Fibroblast of peridontal ligament (primary cell): ENCODE results near the gene NETO1.

ENCODE experiments used
- DNase-seq: peaks from one replicate; pipeline ENCODE4 v3.0.0-alpha.2; 2010; ENCODE audit errors: extremely low read depth

NETO1 gene

DNA sequence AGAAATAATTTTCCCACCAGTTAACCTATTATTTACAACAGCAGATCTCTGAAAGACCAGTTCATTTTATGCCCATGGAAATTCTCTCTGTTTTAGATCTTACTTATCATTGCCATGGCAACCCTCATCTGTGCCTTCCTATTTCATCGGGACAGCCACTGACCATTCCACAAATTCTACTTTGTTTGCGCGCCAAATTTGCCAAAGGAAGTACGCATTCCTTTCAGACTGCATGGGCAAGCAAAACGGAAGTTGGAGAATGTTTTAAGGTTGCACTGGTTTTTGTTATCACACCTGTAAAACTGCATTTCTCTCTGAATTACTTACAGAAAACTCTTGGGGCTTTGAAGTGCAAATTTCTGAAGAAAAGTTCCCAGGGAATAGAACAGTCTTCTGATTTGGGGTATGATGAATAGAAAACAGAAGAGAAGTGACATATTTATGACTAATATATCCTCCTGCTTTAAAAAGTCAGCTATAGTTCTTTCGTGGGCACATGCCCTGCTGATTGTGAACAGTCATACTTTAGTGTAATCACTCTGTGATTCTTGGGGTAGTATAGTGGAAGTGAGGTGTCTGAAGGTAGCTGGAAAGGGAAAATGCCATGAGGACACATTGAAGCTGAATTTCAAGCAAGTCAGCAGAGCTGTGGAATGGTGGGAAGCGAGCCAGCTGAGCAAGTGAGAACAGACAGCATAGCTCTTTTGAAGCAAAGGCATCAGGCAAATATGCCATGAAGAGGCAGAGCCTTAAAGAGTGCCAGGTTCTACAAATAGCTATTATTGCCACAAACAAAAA lies 20.9 kb downstream of the NETO1 start:
- no peak for DNase-seq

DNA sequence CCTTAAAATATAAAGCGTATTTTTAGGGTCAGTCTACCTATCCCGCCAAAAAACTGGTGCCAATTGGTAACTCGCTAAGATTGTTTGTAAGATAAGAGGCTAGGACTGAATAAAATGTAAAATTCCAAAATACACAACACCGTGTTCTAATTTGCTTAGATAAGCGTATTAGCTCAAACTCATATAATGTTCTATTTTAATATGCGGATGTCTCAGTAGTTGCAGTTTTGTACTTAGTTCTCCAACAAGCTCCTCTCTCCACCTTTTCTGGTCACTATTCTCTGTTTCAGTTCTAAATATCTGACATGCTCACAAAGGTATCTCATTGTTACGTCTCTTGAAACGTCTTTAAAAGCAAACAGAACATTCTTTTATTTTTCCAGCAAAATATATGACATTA lies 24.0 kb downstream of the NETO1 start:
- no peak for DNase-seq

DNA sequence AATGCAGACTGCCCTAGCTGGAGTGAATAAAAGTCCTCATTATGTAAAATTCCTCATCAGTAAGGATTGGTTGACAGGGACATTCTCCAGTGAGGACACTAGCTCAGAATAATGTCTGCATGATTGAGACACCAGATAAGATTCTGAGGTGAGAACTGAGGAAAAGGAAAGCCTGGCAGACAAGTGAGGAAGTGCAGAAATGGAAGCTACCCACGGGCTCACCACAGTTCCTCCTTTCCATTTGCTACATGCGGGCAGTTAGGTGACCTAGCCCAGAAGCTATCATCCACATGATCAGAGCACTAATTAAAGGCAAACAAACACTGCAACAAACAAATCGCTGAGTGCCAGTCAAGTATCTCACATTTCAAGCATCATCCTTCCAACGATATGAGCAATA lies 27.7 kb downstream of the NETO1 start:
- no peak for DNase-seq

DNA sequence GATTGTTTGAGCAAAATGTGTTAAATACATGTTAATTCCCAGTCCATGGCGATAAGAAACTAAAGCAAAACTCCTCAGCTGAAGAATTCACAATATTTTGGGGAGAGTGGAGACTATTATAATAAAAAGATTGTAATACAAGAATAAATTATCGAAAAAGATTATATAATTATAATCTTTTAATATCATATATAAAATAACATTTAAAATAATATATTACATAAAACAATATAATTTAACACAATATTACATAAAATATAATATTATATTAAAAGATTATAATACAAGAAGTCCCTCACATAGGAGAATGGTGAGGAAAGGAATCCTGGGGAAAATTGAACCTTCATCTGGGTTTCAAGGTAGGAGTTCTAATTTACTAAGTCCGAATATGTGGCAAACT lies 33.1 kb downstream of the NETO1 start:
- no peak for DNase-seq

DNA sequence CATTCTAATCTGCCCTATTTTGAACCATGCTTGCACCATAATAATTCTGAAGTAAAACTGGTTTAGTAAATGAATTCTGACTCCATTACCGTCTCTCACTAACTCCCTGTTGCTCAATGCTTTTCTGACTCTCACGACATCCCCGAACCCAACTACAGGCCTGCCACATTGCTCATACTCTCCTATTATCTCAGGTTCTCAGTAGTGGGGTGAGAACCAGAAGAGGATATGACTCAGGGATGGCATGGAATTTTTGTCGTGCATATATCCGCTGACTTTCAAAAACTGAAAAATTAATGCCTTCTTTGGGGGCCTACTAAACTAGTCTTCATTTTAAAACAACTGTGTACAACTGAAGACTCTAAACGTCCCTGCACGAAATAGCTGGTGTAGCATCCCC lies 34.3 kb downstream of the NETO1 start:
- DNase-seq = no peak

DNA sequence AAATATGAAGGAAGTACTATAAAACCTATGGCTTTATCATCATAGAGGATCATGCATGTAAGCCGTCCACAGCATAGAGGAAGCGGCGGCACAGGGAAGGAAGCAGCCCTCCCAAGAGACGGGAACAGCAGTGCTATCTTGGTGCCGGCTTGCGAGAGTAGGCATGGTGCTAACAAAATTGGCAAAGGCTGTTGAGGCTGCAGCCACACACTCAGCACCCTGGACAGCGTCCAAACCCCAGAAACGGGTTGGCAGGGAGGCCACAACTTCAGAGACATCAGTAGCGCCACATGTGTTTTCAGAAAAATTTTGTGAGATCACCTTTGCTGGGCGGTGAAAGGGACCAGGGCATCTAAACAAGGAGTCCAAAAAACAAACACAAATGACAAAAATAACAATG lies 37.7 kb downstream of the NETO1 start:
- no peak for DNase-seq

DNA sequence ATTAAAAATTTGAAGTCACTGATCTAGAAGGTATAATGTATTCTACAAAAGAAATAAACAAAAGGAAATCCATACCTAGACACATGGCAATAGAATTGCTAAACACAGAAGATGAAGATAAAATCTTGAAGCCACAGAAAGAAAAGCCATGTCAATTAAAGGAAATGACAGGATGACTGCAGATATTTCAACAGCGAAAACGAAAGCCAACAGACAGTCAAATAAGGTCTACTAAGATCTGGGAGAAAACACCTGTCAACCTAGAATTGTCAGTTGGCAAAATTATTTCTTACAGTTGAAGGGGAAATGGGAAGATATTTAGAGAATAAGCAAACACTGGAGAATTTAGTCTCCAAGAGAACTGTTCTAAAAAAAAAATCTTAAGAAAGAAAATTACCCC lies 39.2 kb downstream of the NETO1 start:
- no peak for DNase-seq

DNA sequence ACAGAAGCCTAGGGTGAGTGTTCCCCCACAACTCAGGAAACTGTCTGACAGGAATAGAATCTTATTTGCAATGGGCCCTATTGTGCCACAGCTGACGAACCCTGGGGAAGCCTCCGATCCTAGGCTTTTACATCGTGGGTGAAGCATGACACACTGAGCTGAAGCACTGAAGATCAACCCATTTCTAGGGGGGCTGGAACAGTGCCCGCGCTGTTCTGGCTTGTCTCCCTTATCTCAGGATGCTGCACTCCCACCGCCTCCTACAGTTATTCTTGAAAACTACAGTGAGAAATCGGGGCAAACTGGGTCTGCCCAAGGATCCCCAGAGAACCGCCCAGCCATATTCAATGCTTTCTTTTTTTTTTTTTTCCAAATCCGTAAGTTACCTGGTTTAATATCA lies 41.1 kb downstream of the NETO1 start:
- no peak for DNase-seq

DNA sequence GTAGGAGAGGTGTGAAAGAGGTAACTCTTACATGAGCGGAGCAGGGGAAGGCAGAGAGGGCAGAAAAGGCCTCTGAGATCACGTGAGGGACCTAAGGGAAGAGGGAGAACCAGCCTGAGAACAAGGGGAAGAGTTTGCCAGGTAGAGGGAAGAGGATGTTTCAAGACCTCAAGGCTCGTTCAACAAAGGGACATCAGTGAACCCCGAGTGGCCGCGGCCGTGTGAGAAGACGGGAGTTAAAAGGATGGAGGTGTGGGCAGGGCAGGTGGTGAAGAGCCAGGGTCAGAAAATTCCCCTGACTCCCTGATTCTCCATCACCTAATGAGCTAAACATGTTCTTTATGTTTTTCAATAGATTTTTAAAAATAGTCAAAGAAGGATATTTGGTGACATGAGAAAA lies 44.4 kb downstream of the NETO1 start:
- DNase-seq = no peak

DNA sequence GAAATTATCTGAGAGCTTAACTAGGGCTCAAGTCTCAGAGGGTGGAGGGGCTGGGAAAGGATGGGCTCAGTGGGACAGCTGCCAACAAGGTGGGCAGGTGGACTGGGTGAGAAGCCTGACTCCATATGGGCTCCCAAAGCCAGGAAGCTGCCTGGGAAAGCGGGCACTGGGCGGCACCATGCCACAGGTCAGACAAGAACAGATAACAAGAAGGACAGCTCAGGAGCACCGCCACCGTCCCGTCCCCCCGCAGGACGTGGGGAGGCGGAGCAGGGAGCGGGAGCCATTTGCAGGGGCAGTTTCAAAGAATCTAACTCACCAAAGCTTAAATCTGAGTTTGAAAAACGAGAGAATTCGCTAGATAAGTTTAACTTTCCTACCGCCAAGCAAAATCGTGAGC lies 45.6 kb downstream of the NETO1 start:
- no peak for DNase-seq

DNA sequence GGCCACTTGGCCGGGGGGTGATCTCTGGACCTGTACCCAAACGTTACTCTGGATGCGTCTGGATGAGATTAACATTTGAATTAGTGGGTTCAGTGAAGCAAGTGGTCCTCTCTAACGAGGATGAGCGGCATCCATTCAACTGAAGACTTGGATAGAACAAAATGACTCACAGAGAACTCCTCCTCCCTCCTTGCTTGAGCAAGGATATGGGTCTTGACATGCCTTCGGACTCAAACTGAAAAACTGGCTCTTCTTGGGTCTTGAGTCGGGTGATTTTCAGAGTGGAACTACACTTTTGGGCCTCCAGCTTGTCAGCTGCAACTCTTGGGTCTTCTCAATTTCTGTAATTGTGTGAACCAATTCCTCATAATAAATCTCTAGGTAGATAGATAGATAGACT lies 47.2 kb downstream of the NETO1 start:
- DNase-seq = no peak

DNA sequence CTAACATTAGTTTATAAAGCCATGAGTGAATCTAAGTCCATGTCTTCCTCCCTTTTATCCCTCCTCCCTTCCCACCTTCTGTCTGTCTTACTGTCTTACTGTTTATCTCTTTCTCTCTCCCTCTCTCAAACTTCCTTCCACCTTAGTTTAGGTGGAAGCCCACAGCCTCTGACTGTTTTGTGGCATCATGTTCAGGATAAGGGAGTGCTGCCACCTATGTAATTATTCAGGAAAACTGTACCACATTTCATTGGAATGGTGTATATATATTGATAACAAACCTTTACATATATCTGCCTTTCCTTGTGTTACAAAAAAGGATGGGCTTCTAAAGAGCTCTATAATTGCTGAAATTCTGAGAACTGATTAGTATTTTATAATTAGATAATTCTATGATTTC lies 48.7 kb downstream of the NETO1 start:
- DNase-seq = no peak

DNA sequence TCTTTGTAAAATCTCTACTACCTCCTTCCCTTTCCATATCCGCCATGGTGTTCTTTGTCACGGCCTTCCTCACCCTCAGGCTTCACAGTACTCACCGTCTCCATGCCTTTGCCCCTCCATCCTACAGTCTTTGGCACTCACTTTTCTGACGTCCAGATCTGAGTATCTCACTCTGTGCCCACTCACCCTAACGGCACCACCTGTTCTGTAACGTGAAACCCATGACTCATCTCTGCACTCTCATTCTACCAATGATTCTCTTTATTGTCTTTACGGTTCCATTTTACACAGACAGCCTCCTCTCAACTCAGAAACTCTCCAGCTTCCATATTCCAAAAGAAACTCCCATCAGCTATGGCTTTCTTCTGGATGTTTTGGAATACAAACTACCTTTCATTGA lies 56.7 kb downstream of the NETO1 start:
- no peak for DNase-seq

DNA sequence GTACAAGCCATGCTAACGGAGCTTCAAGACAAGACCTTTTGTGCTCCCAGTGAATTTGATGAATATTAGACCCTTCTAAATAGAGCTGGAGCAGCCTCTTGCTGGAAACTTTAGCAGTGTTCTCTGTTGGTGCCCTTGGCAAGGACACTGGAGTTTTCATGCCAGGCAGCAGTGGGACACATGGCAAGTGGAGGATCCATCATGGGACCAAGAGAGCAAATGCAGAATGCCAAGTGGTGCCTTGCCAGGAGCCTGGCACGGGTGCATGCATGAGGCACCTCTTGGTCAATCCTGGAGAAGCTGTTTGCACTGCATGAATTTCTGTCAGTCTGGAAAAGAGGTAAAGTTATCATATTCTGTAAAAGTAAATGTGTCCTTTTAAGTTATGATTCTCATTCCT lies 59.1 kb downstream of the NETO1 start:
- no peak for DNase-seq

DNA sequence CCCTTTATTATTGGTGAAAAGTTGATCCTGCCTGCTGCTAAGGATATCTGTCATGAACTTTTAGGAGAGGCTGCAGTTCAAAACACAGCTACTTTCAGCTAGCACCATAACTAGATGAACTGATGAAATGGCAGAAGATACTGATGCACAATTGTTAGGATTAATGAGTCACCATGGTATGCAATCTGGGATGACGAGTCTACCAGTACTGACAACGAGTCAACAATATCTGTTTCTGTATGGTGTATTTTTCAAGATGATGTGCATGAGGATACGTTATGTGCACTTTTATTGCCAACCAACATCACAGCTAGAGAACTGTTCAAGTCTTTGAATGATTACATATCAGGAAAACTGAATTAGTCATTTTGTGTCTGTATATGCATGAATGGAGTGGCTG lies 68.7 kb downstream of the NETO1 start:
- no peak for DNase-seq

DNA sequence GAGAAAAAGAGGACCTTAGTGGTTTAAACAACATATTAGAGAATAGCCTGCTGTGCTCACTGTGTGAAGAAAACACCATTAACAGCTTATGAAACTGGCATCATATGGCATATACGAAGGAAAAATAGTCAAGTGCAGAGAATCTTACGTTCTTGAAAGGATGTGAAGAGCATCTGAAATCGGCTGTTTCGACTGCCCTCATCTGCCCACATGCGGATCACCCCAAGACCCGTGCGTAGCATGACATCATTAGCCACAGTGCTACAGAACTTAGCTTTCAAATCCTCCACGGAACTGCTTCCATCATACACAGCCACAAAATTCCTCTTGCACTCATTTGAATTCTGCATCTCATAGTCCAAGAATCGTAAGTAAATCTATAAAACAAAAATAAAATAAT lies 84.3 kb downstream of the NETO1 start:
- no peak for DNase-seq

DNA sequence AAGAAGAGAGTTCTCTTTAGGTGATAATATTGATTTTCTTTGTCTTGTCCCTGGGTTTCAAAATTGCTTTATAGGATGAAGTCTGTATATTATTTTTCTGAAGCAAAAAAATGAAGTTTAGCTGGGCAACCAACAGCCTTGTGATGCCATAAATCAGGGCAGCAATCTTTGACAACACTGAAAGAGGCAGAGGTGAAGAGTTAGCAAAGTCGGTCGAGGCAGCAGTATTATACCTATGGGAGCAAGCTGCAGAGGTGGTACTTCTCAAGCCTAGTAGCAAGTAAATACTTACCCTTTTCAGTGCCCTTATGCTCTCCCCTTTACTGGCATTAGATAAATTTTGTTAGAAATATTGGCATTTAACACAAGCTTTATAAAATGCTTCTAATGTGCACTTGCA lies 92.9 kb downstream of the NETO1 start:
- DNase-seq = no peak

DNA sequence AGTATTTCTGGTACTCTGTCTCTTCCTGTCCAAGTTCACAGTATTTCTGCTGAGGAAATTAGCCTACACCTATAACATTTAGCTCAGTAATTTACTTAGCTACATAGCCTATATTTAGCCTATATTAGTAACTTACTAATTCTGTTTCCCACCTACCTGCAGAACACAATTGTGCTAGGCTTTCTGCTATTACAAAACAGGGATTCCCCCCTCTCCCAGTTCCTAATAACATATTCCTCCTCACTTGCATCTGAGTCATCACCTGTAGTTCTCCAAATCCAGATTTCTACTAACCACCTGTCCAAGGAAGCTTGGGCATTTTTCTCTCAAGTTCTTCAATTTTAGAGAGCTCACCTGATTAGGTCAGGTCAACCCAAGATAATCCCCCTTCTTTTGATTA lies 94.9 kb downstream of the NETO1 start:
- no peak for DNase-seq

DNA sequence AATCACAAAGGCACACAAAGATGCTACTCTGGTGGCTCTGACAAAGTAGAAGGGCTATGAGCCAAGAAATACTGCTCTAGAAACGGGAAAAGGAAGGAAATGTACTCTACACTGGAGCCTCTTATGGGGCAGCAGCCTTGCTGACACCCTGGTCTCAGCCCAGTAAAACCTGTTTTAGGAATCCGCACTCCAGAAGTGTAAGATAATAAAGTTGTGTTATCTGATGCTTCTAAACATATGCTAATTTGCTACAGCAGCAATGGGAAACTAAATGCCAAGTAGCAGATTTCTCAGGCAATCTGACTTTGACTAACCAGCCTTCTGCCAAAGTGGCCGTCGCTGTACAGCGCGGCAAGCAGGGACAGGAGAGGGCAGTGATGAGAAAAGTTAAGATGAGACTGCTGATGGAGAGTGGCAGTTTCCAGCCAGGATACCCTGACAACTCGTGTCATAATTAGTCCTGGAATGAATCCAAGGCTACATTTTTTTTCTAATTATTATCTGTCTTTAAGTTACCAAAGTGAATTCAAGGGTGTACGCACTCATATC lies 99.0 kb downstream of the NETO1 start:
- DNase-seq = no peak

DNA sequence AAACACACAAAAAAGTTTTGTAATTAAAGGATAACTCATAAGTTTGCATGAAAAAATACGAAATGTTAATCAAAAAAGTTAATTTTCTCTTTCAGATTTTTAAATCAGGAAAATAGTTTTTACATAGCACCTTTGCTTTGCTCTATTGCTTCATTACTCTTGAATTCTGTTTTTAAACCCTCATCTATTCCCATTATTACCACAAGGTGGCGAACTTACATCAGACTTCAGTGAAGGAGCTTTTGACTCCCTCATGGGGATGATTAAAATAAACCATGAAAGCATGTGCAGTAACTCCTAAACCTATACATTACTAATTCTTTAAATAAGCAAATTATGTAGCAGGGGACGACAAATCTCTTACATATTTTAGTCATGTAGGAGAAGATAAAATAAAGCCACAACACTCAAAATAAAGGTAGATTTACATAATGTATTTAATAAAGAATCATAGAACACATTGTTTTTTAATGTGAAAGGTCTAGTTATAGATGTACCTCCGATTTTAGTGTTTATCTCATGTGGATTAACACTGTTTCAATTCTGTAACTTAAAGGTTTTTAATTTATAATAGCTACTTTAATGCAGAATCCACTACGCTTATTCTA lies 105.2 kb downstream of the NETO1 start:
- peak; percentile 77 for DNase-seq

DNA sequence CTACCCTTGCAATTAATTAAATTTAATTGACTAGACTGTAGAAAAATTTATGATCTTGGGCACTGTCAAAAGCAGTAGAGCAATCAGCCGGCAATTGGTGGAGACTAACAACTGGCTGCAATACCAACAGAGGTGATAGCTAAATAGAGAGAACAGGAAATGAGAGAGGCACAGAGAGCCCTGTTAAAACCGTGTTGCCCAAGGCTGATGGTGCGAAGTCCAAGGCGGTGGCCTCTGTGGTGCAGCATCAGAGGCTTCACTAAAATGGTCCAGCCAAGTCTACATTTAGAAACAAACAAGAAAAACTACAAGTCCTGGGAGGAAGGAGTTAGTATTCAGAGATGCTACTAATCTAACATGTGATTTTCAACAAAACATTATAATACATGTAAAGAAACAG lies 115.6 kb downstream of the NETO1 start:
- no peak for DNase-seq

DNA sequence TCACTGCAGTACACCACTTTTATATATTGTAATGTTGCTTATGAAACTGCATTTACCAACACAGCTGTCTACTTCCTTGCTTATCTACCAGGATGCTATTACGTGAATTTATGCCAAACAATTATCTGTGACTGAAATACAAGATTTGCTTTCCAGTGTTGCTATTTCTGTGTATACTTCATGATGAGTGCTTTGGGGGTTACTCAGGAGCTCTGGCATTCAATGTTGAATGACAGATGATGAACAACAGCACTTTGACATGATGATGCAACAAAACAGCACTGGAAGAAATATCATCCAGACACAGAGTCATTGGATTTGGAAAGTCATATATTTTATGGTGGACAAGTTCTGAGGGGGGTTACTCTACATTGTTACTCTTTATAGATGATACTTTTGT lies 125.8 kb downstream of the NETO1 start:
- DNase-seq = no peak

DNA sequence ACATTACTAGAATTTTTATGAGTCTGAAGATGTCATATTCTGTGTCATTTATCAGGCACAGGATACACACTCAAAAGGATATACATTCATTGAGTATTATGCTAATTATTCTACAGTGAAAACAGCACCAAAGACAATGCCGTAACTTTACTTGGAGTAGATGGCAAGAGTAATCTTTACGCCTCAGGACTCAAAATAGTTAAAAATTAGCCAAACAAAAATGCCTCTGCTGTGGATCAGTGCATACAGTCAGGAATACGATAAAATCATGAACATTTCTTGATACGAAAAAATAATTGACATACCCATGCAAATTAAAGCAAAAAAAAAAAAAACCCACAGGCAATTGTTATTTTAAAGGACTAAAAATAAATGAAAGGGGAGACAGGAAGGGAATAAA lies 129.7 kb downstream of the NETO1 start:
- DNase-seq = no peak

DNA sequence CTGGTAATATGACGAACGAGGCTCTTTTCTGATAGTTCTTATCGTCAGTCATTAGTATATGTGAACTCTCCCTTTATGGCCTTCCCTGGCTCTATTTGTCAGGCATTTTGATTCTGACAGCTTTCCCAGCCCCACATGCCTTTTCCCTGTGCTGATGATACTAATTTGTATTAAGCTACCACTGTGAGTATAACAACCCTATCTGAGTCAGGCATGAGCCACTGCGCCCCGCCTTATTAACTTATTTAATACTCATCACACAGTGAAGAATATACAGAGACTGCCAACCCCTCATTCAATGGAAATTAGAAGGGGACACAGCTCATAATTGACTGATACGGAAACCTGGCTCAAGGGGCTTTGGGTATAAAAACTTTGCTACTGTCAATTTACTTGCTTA lies 140.0 kb downstream of the NETO1 start:
- no peak for DNase-seq
